ENCODE measurements around the gene USP25. TPM values are rescaled to one million over a fixed set of nuclear protein-coding genes. Genes with fewer than 3 reads are reported as not detected.
A peak's percentile ranks its signal among the peaks of the same experiment; 100 is the strongest.

USP25 gene
- total RNA-seq, 5 donors from 2014 or later (not counting 1 experiment from before 2014, with no cell fraction given), result 59.8 to 74.2 (median 61.9) TPM

DNA sequence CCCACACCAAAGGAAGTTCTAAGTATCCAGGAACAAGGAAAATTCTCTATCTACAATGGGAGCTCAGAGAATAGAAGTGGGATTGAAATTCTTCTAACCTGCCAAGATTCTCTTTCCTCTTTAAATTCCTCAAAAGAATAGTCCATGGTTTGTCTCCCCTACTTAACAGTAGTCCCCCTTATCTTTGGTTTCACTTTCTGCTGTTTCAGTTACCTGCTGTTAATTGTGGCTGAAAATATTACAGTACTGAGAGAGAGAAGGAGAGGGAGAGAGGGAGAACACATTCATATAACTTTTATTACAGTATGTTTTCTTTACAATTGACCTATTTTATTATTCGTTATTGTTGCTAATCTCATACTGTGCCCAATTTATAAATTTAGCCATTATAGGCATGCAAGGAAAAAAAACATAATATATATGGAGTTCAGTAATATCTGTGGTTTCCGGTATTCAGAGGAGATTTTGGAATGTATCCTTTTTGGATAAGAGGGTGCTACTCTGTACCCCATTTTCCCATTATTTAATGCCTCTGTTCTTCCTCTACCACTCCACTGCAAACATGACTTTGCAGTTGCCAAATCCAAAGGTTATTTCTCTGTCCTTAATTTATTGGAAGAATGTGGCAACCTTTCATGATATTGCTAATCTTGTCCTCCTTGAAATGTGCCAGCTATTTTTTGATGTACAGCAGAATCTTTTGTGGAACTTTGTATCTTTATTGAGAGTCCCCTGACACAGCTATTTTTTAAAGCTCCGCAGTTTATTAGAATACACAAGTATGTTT, 68.0 kb downstream of the USP25 start:
- no peaks in the 10 kb centered on the region for H3K27me3 Mint-ChIP-seq
- no peaks in the 10 kb centered on the region for H3K9me3 Mint-ChIP-seq
- no peaks in the 10 kb centered on the region for H3K27me3 ChIP-seq (replicated peaks in 1 of 2; ENCODE audit: control insufficient read depth in 2 of 2, extremely low read depth in 1 of 2, insufficient read depth in 2 of 2, low read length in 1 of 2)
- H3K36me3 Mint-ChIP-seq, result peaks cover 59% of the 10 kb centered on the region
- no peak overlapping the region for H3K4me3 ChIP-seq (ENCODE audit: control insufficient read depth in 1 of 2, extremely low read depth in 1 of 2, low read length in 1 of 2)
- H3K27ac ChIP-seq (ENCODE audit: low read length), result no peak overlapping the region
- H3K9me3 ChIP-seq, result no peaks in the 10 kb centered on the region
- peak in 1 of 4 experiments; percentile 32 for ATAC-seq (replicated peaks in 1 of 4)
- H3K4me1 Mint-ChIP-seq, result peaks cover 66 to 75% (median 72%) of the 10 kb centered on the region in 3 donors
- H3K4me1 ChIP-seq (ENCODE audit: control insufficient read depth in 1 of 2, extremely low read depth in 1 of 2, insufficient read depth in 2 of 2, low read length in 2 of 2), result peaks cover 0 to 2% of the 10 kb centered on the region in 2 experiments
- peak overlapping the region in 1 of 3 donors; percentile 2 for H3K4me3 Mint-ChIP-seq
- CTCF ChIA-PET, result no interaction called here
- no CpG with 5 or more reads among the region's 3 CpGs for WGBS (ENCODE audit: insufficient coverage)
- no peaks in the 10 kb centered on the region for H3K36me3 ChIP-seq (ENCODE audit: control insufficient read depth in 2 of 2, extremely low read depth in 1 of 2, insufficient read depth in 1 of 2, low read length in 1 of 2)
- peak in 1 of 35 experiments; percentile 15 for DNase-seq
- H3K27ac Mint-ChIP-seq, result peak overlapping the region; percentile 11 to 14
- POLR2A ChIA-PET, result no interaction called here

DNA sequence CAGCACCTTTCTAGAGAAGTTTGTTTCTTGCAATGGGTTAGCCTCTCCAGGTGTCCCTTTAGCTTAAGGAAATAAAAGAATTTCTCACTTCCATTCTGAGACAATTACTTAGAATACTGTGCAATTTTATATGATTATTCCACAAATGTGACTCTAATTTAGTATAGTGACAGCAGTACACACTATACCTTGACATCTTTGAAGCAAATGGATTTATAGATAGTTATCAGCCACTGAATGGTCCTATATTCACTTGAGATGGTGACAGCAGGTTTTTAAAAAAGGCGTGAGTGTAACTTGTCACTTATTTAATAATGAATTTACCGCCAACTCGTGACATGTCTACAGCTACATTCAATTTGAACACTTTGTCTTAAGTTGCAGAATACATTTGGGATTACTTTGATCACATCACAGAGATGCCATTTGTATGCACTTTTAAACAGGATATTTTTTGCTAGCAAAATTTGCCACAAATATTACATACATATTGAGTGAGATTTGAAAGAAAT, 71.6 kb downstream of the USP25 start:
- no peaks in the 10 kb centered on the region for H3K36me3 ChIP-seq (ENCODE audit: control insufficient read depth in 2 of 2, extremely low read depth in 1 of 2, insufficient read depth in 1 of 2, low read length in 1 of 2)
- peaks cover 0 to 2% of the 10 kb centered on the region in 2 experiments for H3K4me1 ChIP-seq (ENCODE audit: control insufficient read depth in 1 of 2, extremely low read depth in 1 of 2, insufficient read depth in 2 of 2, low read length in 2 of 2)
- DNase-seq, result no peak
- WGBS (ENCODE audit: insufficient coverage), result no CpG with 5 or more reads among the region's 3 CpGs
- Mint-ChIP-seq H3K9me3 (no peaks in the 10 kb centered on the region), H3K36me3 (peaks cover 64% of the 10 kb centered on the region), H3K4me3 (no peak overlapping the region), H3K27me3 (no peaks in the 10 kb centered on the region), H3K27ac (peak overlapping the region; percentile 16 to 32), H3K4me1 (peaks cover 47 to 58% (median 54%) of the 10 kb centered on the region in 3 donors)
- H3K27ac ChIP-seq (ENCODE audit: low read length), result no peak overlapping the region
- H3K9me3 ChIP-seq, result no peaks in the 10 kb centered on the region
- ChIA-PET POLR2A (interaction anchor here in 1 of 2 donors (0.6 kb wide), 1 partner anchor 1493 kb away, joined by 3 read pairs; no protein-coding TSS in a partner anchor), CTCF (no interaction called here)
- H3K4me3 ChIP-seq (ENCODE audit: control insufficient read depth in 1 of 2, extremely low read depth in 1 of 2, low read length in 1 of 2), result no peak overlapping the region
- H3K27me3 ChIP-seq (replicated peaks in 1 of 2; ENCODE audit: control insufficient read depth in 2 of 2, extremely low read depth in 1 of 2, insufficient read depth in 2 of 2, low read length in 1 of 2), result no peaks in the 10 kb centered on the region
- ATAC-seq (replicated peaks in 1 of 4), result no peak

DNA sequence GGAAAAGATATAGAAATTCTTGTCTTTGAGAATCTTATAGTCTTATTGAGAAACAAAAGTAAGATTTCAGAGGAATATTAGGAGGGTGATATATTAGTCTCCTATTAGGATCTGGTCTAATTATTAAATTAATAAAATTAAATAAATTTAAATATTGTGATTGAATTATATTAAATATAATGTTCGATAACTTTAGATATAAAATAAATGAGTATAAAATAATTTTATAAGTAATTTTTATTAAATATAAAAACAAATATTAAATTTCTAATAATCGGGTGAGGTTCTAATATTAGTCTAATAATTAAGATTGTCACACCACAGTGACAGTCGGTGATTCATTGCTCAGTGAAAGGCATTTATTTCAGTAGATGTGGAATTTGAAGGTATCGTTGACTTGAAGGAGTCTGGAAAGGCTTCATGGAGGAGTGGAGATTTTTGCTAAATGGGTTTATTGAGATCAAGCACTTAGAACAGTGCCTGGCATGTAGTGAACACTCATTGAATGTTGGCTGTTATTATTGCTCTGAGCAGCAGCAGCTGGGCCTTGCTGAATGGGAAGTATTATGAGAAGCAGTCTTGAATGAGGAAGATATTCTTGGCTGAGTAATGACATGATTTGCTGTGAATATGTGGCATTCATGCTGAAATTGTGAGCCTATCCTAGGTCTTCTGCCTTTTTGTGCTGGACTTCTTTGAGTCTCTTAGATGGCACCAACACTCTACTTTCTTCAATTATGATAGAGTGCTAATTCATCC, 74.6 kb downstream of the USP25 start:
- Histone ChIP-seq H3K4me3 (ENCODE audit: control insufficient read depth in 1 of 2, extremely low read depth in 1 of 2, low read length in 1 of 2) (no peak overlapping the region), H3K9me3 (no peaks in the 10 kb centered on the region), H3K27ac (ENCODE audit: low read length) (no peak overlapping the region), H3K4me1 (ENCODE audit: control insufficient read depth in 1 of 2, extremely low read depth in 1 of 2, insufficient read depth in 2 of 2, low read length in 2 of 2) (no peaks in the 10 kb centered on the region), H3K36me3 (ENCODE audit: control insufficient read depth in 2 of 2, extremely low read depth in 1 of 2, insufficient read depth in 1 of 2, low read length in 1 of 2) (peaks cover 0 to 9% of the 10 kb centered on the region in 2 donors), H3K27me3 (replicated peaks in 1 of 2; ENCODE audit: control insufficient read depth in 2 of 2, extremely low read depth in 1 of 2, insufficient read depth in 2 of 2, low read length in 1 of 2) (no peaks in the 10 kb centered on the region)
- ChIA-PET POLR2A (no interaction called here), CTCF (interaction anchor here in 1 of 2 donors (1.0 kb wide), 1 partner anchor 13 kb away, joined by 3 read pairs; no protein-coding TSS in a partner anchor)
- WGBS (ENCODE audit: insufficient coverage), result 100% methylated on average over 1 of the region's 4 CpGs
- Mint-ChIP-seq H3K4me1 (peaks cover 23 to 31% (median 28%) of the 10 kb centered on the region in 3 donors), H3K27ac (peak overlapping the region in 1 of 2 donors; percentile 41), H3K9me3 (no peaks in the 10 kb centered on the region), H3K4me3 (no peak overlapping the region), H3K36me3 (peaks cover 65% of the 10 kb centered on the region), H3K27me3 (no peaks in the 10 kb centered on the region)
- DNase-seq (no peak), ATAC-seq (replicated peaks in 1 of 4) (no peak)

DNA sequence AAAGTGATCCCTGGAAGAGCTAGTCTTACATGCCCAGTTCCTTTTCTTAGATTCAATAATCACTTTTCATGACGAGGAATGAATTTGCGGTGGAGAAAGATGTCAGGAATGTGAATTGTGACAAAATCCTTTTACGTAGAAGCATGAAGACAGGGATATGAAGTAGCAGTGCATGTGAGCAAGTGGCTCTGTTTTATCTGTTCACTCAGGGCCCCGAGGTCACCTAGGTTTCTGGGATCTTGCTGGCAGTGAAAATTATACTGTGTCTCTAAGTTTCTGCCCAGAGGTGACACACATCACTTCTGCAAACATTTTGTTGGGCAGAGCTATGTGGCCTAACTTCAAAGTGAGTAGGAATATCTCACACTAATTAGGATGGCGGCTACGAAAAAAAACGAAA, 79.3 kb downstream of the USP25 start:
- Mint-ChIP-seq H3K27me3 (no peaks in the 10 kb centered on the region), H3K4me1 (peaks cover 6 to 18% (median 10%) of the 10 kb centered on the region in 3 donors), H3K36me3 (peaks cover 74% of the 10 kb centered on the region), H3K9me3 (peaks cover under 1 to 8% (median 6%) of the 10 kb centered on the region in 3 donors), H3K4me3 (no peak overlapping the region), H3K27ac (peak overlapping the region in 1 of 2 donors; percentile 25)
- no peak for ATAC-seq (replicated peaks in 1 of 4)
- Histone ChIP-seq H3K4me3 (ENCODE audit: control insufficient read depth in 1 of 2, extremely low read depth in 1 of 2, low read length in 1 of 2) (no peak overlapping the region), H3K9me3 (no peaks in the 10 kb centered on the region), H3K4me1 (ENCODE audit: control insufficient read depth in 1 of 2, extremely low read depth in 1 of 2, insufficient read depth in 2 of 2, low read length in 2 of 2) (no peaks in the 10 kb centered on the region), H3K36me3 (ENCODE audit: control insufficient read depth in 2 of 2, extremely low read depth in 1 of 2, insufficient read depth in 1 of 2, low read length in 1 of 2) (peaks cover 0 to 25% of the 10 kb centered on the region in 2 donors), H3K27me3 (replicated peaks in 1 of 2; ENCODE audit: control insufficient read depth in 2 of 2, extremely low read depth in 1 of 2, insufficient read depth in 2 of 2, low read length in 1 of 2) (no peaks in the 10 kb centered on the region), H3K27ac (ENCODE audit: low read length) (no peak overlapping the region)
- WGBS (ENCODE audit: insufficient coverage), result 100% methylated on average over 2 of the region's 7 CpGs
- ChIA-PET POLR2A (interaction anchor here in 1 of 2 donors (0.6 kb wide), 1 partner anchor 27 kb away, joined by 3 read pairs; no protein-coding TSS in a partner anchor), CTCF (no interaction called here)
- no peak for DNase-seq

DNA sequence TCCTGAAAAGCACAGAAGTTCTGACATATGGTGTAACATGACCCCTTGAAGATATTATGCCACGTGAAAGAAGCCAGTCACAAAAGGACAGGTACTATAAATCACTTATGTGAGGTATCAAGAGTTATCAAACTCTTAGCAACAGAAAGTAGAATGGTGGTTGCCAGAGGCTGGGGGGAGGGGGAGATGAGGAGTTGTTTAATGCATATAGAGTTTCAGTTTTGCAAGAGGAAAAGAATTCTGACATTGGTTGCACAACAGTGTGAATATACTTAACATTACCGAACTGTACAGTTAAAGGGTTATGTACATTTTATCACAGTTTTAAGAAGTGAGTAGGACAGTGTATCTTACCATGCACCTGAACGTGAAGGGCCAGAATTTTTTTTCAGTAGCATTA, 80.0 kb downstream of the USP25 start:
- Histone ChIP-seq H3K36me3 (ENCODE audit: control insufficient read depth in 2 of 2, extremely low read depth in 1 of 2, insufficient read depth in 1 of 2, low read length in 1 of 2) (peaks cover 3 to 28% of the 10 kb centered on the region in 2 donors), H3K4me1 (ENCODE audit: control insufficient read depth in 1 of 2, extremely low read depth in 1 of 2, insufficient read depth in 2 of 2, low read length in 2 of 2) (no peaks in the 10 kb centered on the region), H3K4me3 (ENCODE audit: control insufficient read depth in 1 of 2, extremely low read depth in 1 of 2, low read length in 1 of 2) (no peak overlapping the region), H3K27me3 (replicated peaks in 1 of 2; ENCODE audit: control insufficient read depth in 2 of 2, extremely low read depth in 1 of 2, insufficient read depth in 2 of 2, low read length in 1 of 2) (no peaks in the 10 kb centered on the region), H3K9me3 (no peaks in the 10 kb centered on the region), H3K27ac (ENCODE audit: low read length) (no peak overlapping the region)
- ChIA-PET CTCF (no interaction called here), POLR2A (no interaction called here)
- peaks cover 1 to 11% (median 7%) of the 10 kb centered on the region in 3 donors for H3K4me1 Mint-ChIP-seq
- H3K27me3 Mint-ChIP-seq, result no peaks in the 10 kb centered on the region
- no peak overlapping the region for H3K4me3 Mint-ChIP-seq
- no CpG with 5 or more reads among the region's 3 CpGs for WGBS (ENCODE audit: insufficient coverage)
- peaks cover 6 to 13% (median 10%) of the 10 kb centered on the region in 3 donors for H3K9me3 Mint-ChIP-seq
- DNase-seq (no peak), ATAC-seq (replicated peaks in 1 of 4) (no peak)
- H3K36me3 Mint-ChIP-seq, result peaks cover 77% of the 10 kb centered on the region
- H3K27ac Mint-ChIP-seq, result peak overlapping the region in 1 of 2 donors; percentile 50

DNA sequence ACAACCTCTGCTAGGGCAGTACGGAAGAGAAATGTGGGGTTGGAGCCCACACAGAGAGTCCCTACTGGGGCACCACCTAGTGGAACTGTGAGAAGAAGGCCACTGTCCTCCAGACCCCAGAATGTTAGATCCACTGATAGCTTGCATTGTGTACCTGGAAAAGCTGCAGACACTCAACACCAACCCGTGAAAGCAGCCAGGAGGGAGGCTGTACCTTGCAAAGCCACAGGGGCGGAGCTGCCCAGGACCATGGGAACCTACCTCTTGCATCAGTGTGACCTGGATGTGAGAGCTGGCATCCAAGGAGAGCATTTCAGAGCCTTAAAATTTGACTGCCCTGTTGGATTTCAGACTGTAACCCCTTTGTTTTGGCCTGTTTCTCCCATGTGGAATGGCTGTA, 85.5 kb downstream of the USP25 start:
- Histone ChIP-seq H3K36me3 (ENCODE audit: control insufficient read depth in 2 of 2, extremely low read depth in 1 of 2, insufficient read depth in 1 of 2, low read length in 1 of 2) (peaks cover 6 to 49% of the 10 kb centered on the region in 2 donors), H3K4me1 (ENCODE audit: control insufficient read depth in 1 of 2, extremely low read depth in 1 of 2, insufficient read depth in 2 of 2, low read length in 2 of 2) (no peaks in the 10 kb centered on the region), H3K4me3 (ENCODE audit: control insufficient read depth in 1 of 2, extremely low read depth in 1 of 2, low read length in 1 of 2) (no peak overlapping the region), H3K27ac (ENCODE audit: low read length) (no peak overlapping the region), H3K9me3 (no peaks in the 10 kb centered on the region), H3K27me3 (replicated peaks in 1 of 2; ENCODE audit: control insufficient read depth in 2 of 2, extremely low read depth in 1 of 2, insufficient read depth in 2 of 2, low read length in 1 of 2) (no peaks in the 10 kb centered on the region)
- Mint-ChIP-seq H3K27me3 (no peaks in the 10 kb centered on the region), H3K4me1 (peaks cover 12 to 19% (median 16%) of the 10 kb centered on the region in 3 donors), H3K4me3 (no peak overlapping the region), H3K9me3 (peaks cover 10 to 19% (median 16%) of the 10 kb centered on the region in 3 donors), H3K27ac (peak overlapping the region; percentile 7 to 29), H3K36me3 (peaks cover 87% of the 10 kb centered on the region)
- DNase-seq (no peak), ATAC-seq (replicated peaks in 1 of 4) (no peak)
- ChIA-PET POLR2A (no interaction called here), CTCF (no interaction called here)
- WGBS (ENCODE audit: insufficient coverage), result 100% methylated on average over 3 of the region's 3 CpGs

Data from T-cell (primary cell).